NCI-H2029 (cell line): ENCODE measurements around the gene PKD1L1.

Experiments used
- DNase-seq: peaks from one replicate; lab custom pipeline; 2025; lab: John Stamatoyannopoulos, UW

Gene PKD1L1

DNA sequence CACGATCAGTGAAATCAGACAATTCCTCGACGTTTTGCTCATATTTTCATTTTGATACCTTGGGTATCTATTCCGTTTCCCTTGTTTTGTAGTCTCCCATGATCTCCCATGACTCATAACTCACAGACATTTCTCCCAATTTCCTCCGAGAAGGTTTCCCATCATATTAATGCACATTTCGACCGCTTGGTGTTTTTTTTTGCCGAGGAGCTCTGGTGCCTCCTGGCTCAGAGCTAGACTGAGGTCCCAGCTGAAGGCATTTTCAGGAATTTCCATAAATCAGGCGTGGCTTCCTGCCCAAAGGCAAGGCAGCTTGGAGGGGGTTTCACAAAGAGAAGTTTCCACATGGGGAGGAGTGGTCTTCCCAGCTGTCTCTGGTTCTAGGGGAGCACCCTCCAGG lies 218.1 kb downstream of the PKD1L1 start:
- DNase-seq = no peak

DNA sequence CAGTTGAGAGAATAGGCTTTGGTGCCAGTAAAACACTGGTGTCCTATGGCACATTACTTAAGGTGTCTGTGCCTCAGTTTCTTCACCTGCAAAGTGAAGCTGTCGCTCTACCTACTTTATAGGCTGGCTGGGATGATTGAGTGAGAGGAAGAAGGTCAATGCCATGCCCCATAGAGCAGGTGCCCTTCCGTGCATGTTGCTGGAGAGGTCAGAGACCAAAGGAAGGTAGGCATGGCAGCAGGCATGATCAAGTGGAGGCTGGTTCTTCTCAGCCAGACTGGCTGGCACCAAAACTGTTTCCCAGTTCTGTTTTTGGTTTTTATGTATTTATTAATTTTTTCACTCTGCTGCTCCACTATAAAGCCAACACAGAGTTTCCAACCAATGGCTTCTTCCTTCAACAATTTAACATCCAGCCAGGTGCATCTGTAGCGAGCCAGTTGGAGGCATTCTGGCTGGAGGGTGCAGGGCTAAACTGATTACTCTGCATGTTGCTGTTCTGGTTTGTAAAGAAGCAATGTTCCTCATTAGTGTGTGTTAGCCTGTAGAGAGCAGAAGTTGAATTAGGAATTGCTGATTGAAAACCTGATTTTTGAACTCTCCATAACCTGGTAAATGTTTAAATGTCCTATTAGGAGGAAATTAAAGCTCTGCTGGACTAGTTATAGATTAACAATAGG lies 222.1 kb downstream of the PKD1L1 start:
- no peak for DNase-seq

DNA sequence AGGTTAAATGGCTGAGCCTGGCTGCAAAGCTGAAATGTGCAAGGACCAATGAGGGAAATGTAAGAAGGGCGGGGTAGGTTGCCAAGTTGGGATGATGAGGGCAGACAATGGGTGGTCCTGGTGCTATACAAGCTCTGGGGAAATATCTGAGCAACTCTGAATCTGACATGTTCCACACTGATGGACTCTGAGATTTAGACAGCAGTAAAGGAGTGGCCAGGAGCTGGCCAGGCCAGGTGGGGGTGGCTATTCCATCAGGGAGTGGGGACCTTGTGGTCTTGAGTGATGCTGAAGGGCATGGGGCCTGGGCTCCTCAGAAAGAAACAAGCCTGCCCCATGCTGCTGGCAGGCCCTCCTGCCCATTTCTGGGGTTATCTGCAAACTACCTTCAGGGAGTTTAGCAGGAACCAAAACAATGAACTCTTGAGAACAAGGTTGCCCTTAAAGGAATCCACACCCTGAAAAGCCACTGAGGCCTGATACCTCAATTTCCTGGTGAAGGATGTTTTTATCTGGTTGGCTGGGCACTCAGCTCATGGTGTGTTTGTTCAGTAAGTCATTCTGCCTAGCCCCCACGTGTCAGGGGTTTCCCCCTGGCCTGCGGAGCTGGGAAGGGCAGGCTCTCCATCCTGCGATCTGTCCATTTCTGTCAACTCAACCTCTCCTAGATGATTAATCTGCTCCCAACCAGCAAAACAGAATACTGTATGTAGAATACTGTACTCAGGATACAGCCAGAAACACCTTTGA lies 223.1 kb downstream of the PKD1L1 start:
- no peak for DNase-seq
